Smooth muscle cell of the pulmonary artery (primary cell): ENCODE results near the gene PRPF8. TPM values are rescaled to one million over a fixed set of nuclear protein-coding genes. Genes with fewer than 3 reads are reported as not detected.

Experiments used
- total RNA-seq: library from RNA; depleted of rRNA; stranded (reverse); fragments of >200 nt; gene quantifications from 2 replicates; pipeline ENCODE4 v1.2.3, GENCODE V29; 2014

Gene PRPF8
- total RNA-seq: 149 and 174 TPM in 2 replicates

GRCh38 chr17:1684378-1685189 lies at the start of gene PRPF8:
Gene PRPF8 (minus strand): TSS chr17:1684867. CDS start chr17:1684571, 296 bp downstream.

DNA sequence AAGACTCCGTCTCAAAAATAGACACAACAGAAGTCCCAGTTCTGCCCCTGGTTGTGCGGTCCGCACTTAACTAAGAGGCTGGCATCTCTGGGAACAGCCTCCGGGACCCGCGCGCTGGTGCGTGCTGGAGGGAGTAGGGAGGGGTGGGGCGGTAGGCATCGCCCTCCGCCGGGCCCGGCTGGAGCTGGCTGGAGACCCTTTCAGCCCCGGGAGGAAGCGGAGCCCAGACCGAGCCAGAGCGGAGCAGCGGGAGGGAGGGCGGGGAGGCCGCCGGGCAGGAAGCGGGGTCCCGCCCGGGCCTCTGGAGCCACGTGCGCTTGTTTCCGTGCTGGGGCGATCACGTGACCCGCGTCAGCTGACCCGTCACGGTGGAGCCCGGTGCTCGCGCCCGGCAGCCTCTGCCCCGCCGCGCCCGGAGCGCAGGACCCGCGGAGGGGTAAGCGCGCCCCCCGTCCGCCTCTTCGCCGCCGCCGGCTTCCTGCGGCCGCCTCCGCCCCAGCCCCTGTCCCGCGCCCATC lies 39.7 kb upstream of the PRPF8 start, which contains the start of gene WDR81:
Gene WDR81 (plus strand): TSS at position 354 of the 518 bp plus-strand sequence. CDS start 256 bp downstream, outside the sequence.

GRCh38 chr17:1709971-1710806 lies 25.5 kb upstream of the PRPF8 start, which contains the start of gene TLCD2:
Gene TLCD2 (minus strand): TSS chr17:1710377. CDS start chr17:1710242, 135 bp downstream.

DNA sequence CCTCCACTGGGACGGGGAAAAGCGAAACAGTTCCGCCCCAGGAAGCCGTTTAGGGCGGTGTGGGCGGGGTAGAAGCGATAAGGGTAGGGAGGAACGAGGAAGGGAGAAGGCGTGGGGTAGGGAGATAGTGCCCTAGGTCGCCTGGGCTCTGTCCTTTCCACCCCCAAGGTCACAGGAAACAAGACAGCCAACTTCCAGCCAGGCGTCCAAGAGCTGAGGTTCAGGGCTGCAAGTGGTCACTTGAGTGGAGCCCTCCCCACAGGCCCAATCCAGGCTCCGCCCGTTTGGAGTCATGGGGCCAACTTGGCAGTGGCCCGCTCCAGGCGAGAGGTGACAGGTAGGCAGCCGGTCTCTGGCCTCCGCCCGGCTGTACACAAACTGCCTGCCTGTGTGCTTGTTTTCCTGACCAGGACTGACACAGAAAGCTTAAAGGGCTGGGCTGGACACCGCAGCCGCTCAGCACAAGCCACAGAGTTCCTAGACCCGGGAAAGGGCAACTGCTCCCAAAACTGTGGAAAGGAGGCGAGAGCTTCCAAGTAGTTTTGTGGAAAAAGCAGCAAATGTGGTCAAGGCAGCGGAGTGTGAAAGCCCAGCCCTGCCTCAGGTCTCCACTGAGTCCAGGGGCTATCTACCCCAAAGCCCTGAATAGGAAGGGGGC lies 34.7 kb downstream of the PRPF8 start, which contains the start of gene RILP:
Gene RILP (minus strand): TSS at position 23 of the 658 bp plus-strand sequence. CDS start 62 bp downstream, outside the sequence.

GRCh38 chr17:1645207-1646171 lies 39.2 kb downstream of the PRPF8 start, which contains the start of gene SCARF1:
Gene SCARF1 (minus strand): TSS chr17:1645732. CDS start chr17:1645697, 35 bp downstream.

DNA sequence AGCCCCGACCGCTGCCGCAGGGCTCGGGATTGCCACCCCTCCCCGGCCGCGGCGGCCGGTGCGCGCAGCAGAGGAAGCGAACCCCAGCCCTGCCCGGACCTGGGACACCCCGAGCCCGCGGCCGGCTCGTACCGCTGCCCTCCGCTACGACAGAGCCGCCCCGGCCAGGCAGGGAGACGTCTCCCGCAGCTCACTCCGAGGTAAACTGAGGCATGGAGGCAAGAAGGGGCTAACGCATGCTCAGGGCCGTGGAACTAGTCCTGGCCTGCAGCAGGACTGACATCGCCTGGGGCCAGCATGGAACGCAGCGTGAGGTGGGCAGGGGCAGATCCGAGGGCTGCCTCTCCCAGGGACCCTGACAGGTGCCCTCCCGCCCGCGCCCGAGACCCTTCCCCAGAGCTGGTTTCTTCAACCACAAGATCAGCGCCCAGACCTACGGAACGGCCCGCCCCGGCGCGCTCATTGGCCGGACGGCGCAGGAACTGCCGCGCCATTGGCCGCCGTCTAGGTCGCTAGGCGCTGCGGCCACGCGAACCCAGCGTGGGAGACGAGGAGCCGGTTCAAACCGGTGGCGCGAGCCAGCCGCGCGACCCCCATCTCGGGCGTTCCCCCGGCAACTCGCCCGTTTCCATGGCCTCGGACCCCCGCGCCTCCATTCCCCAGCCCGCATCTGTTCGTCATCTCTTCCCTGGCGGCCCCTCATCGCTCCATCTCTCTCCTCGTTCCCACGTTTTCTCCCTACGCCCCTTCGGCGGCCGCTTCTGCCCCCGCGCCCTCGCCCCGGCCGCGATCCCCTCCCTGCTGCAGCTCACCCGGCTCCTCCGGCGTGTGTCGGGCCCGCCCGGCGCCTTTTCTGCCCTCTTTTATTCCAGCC lies 56.4 kb downstream of the PRPF8 start, which contains the start of gene SLC43A2:
Gene SLC43A2 (minus strand): TSS at position 853 of the 874 bp plus-strand sequence. CDS start 960 bp downstream, outside the sequence.

Other genes with a start within 250 kb of the PRPF8 start
- 82.9 and 113 TPM in 2 replicates for gene CRK, start 228.6 kb downstream of the PRPF8 start, total RNA-seq
- gene MYO1C, start 192.2 kb downstream of the PRPF8 start, total RNA-seq: 283 and 341 TPM in 2 replicates
- gene INPP5K, start 168.3 kb downstream of the PRPF8 start, total RNA-seq: 37.9 and 38.5 TPM in 2 replicates
- gene PITPNA, start 122.1 kb downstream of the PRPF8 start, total RNA-seq: 16.2 and 22.0 TPM in 2 replicates
- gene SLC43A2, start 56.0 kb downstream of the PRPF8 start, total RNA-seq: 5.7 and 9.2 TPM in 2 replicates
- 0.33 and 0.86 TPM in 2 replicates for gene SCARF1, start 39.1 kb downstream of the PRPF8 start, total RNA-seq
- 3.8 and 5.3 TPM in 2 replicates for gene RILP, start 35.0 kb downstream of the PRPF8 start, total RNA-seq
- 3.8 and 4.8 TPM in 2 replicates for gene TLCD2, start 25.5 kb upstream of the PRPF8 start, total RNA-seq
- gene WDR81, start 39.8 kb upstream of the PRPF8 start, total RNA-seq: 26.3 and 30.7 TPM in 2 replicates
- 0.20 and 0.63 TPM in 2 replicates for gene SERPINF2, start 58.0 kb upstream of the PRPF8 start, total RNA-seq
- 6.3 and 86.8 TPM in 2 replicates for gene SERPINF1, start 77.2 kb upstream of the PRPF8 start, total RNA-seq
- 9.7 TPM in 2 replicates for gene SMYD4, start 145.0 kb upstream of the PRPF8 start, total RNA-seq
- gene RPA1, start 145.1 kb upstream of the PRPF8 start, total RNA-seq: 33.6 and 33.9 TPM in 2 replicates